Measurements from ENCODE around the gene WIPF2. TPM values are rescaled to one million over a fixed set of nuclear protein-coding genes. Genes with fewer than 3 reads are reported as not detected.
"Not testable (repeated sequence)": the region's sequence is repeated elsewhere in the genome, so short reads cannot be mapped to it uniquely, and the experiment has no call there.

Gene WIPF2
- total RNA-seq, 1 experiment from 2014 or later: 23.0 TPM

DNA sequence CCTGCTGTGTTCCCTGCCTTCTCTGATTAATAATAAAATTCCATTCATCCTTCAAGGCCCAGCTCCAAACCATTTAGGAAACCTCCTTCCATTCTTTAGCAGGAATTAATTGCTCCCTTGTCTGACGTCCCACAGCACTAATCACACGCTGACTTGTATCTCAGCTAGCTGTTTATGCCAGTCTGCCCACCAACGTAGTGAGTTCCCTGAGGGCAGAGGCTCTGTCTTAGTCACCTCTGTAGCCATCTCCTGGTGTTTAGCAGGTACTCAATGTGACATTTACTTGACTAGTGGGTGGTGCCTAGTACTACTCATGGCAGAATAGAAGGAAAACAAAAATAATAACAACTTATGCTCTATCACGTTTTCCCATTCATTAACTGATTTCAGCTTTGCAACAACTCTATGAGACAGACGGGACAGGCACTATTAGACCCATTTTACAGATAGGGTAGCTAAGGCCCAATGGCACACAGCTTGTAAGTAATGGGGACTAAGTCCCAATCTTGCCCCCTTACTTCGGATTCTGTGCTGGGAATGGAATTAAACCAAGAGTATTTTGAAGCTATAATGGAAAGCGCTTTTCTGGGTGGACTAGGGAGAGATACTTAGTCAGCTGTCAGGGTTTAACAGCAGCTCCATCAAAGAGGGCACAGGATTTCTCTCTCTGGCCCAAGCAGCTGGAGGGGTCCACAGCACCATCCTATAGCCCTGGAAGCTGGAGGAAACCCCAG is 931 bp upstream of the WIPF2 start:
- no peaks in the 10 kb centered on the region; the same call in 1 of the 2 replicates for H3K27me3 Mint-ChIP-seq (ENCODE audit: low read depth)
- DNase-seq (ENCODE audit: low spot score): no peak
- H3K9me3 Mint-ChIP-seq: no peaks in the 10 kb centered on the region
- peak overlapping the region; percentile 100 for H3K27ac Mint-ChIP-seq
- TF ChIP-seq GTF2I (CRISPR knock-in tag; conservative IDR thresholded peaks at IDR 0.05): 0 out of 2 replicates have a peak, but pooled peaks have one; percentile 48
- TF ChIP-seq, protein P1, sequence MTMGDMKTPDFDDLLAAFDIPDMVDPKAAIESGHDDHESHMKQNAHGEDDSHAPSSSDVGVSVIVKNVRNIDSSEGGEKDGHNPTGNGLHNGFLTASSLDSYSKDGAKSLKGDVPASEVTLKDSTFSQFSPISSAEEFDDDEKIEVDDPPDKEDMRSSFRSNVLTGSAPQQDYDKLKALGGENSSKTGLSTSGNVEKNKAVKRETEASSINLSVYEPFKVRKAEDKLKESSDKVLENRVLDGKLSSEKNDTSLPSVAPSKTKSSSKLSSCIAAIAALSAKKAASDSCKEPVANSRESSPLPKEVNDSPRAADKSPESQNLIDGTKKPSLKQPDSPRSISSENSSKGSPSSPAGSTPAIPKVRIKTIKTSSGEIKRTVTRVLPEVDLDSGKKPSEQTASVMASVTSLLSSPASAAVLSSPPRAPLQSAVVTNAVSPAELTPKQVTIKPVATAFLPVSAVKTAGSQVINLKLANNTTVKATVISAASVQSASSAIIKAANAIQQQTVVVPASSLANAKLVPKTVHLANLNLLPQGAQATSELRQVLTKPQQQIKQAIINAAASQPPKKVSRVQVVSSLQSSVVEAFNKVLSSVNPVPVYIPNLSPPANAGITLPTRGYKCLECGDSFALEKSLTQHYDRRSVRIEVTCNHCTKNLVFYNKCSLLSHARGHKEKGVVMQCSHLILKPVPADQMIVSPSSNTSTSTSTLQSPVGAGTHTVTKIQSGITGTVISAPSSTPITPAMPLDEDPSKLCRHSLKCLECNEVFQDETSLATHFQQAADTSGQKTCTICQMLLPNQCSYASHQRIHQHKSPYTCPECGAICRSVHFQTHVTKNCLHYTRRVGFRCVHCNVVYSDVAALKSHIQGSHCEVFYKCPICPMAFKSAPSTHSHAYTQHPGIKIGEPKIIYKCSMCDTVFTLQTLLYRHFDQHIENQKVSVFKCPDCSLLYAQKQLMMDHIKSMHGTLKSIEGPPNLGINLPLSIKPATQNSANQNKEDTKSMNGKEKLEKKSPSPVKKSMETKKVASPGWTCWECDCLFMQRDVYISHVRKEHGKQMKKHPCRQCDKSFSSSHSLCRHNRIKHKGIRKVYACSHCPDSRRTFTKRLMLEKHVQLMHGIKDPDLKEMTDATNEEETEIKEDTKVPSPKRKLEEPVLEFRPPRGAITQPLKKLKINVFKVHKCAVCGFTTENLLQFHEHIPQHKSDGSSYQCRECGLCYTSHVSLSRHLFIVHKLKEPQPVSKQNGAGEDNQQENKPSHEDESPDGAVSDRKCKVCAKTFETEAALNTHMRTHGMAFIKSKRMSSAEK (CRISPR knock-in tag; IDR thresholded peaks at IDR 0.05; ENCODE audit: borderline replicate concordance): no peak
- ChIA-PET CTCF (interaction anchor here (0.6 to 3.0 kb wide), 43 partner anchors 9 to 342 kb away, joined by 3 to 44 read pairs (median 5); partner anchors contain the start of genes CDC6, CSF3, MED24 and NR1D1), POLR2A (interaction anchor here (0.7 to 1.7 kb wide), 6 partner anchors 8 to 240 kb away, joined by 3 to 5 read pairs (median 3); no protein-coding TSS in a partner anchor)
- H3K36me3 Mint-ChIP-seq: no peaks in the 10 kb centered on the region
- ATAC-seq: no peak
- peaks cover 16% of the 10 kb centered on the region for H3K4me1 Mint-ChIP-seq
- peak overlapping the region; percentile 90 for H3K4me3 Mint-ChIP-seq

DNA sequence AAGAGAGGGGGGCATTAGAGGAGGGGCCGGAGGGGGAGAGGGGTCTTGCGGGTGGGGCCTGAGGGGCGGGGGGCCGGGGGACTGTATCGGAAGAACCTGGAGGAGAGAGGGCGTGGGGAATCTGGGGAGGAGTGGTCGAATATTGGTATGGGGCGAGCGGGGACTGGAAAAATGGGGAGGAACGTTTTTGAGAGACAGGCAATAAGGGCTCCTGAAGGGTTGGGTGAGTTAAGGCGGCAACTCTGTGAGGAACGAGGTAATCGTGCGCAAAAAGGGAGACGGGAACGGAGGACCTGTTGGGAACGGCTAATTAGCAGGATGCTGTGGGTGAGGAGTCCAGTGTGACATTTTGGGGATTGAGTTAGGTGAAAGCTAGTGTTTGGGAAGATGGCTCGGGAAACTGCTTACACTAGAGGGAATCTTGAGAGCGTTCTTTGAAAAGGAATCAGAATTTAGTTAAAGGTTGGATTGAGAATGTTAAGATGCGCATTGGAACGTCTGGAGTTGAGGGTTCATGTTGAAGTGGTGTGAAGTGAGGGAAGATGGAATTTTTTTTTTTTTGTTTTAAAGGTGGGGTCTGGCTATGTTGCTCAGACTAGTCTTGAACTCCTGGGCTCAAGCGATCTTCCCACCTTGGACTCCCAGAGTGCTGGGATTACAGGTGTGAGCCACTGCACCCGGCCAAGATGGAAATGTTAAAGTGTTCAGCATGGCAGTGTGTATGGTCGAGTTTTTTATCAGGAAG is 662 bp downstream of the WIPF2 start:
- H3K27me3 Mint-ChIP-seq (ENCODE audit: low read depth): no peaks in the 10 kb centered on the region; the same call in 1 of the 2 replicates
- DNase-seq (ENCODE audit: low spot score) (no peak), ATAC-seq (peak; percentile 66)
- H3K9me3 Mint-ChIP-seq: no peaks in the 10 kb centered on the region
- H3K4me3 Mint-ChIP-seq: peak overlapping the region; percentile 90
- peak overlapping the region; percentile 93 for H3K27ac Mint-ChIP-seq
- POLR2A ChIA-PET: interaction anchor here (0.6 to 1.7 kb wide), 4 partner anchors 28 to 109 kb away, joined by 3 to 5 read pairs (median 4); no protein-coding TSS in a partner anchor
- no peaks in the 10 kb centered on the region for H3K36me3 Mint-ChIP-seq
- TF ChIP-seq ZNF121 (CRISPR knock-in tag; IDR thresholded peaks at IDR 0.05) (no peak), CBFB (CRISPR knock-in tag; IDR thresholded peaks at IDR 0.05; ENCODE audit: low read depth) (0 out of 2 replicates have a peak, but pooled peaks have one; percentile 8)
- CTCF ChIA-PET: interaction anchor here (0.6 to 3.0 kb wide), 55 partner anchors 9 to 1471 kb away, joined by 3 to 44 read pairs (median 5); partner anchors contain the start of genes CDC6, CDK12, CSF3 and GJD3
- peaks cover 22% of the 10 kb centered on the region for H3K4me1 Mint-ChIP-seq

DNA sequence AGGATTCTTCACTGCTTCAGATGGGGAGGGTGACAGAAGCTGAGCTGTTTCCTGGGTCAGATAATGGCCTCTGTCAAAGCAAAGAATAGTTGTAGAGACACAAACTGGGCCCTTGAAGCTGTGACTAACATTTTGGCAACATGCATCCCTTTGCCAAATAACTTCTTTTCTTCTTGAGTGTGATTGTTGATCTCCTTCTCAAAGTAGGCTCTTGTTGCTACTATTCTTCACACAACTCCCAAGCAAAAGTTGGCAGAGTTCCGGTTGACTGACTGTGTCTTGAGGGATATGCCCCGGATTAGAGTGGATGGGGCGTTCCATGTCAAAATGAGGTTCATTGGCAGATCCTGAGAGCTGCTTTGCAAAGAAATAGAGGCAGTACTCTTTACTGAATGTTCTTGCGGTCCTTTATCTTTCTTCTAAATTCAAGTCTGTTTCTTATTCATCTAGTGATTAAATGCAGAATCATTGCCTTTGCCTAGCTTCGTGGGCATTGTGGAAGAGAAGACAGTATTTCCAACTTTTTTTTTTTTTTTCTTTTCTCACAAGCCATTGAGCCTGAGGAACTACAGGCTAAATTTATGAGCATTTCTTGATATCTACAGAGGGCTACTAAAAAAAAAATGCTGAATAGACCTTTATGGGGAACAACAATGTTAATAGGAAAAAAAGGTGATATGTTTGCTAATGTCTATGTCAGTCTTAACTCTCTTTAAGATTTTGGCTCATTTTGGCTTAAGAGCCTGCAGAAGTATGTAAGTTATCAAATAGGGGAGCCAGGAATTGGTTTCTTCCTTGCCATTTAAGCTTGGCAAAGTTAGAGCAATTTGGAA is 5.8 kb downstream of the WIPF2 start:
- H3K36me3 Mint-ChIP-seq: no peaks in the 10 kb centered on the region
- H3K9me3 Mint-ChIP-seq: no peaks in the 10 kb centered on the region
- DNase-seq (ENCODE audit: low spot score) (no peak), ATAC-seq (no peak)
- H3K4me3 Mint-ChIP-seq: no peak overlapping the region
- no peaks in the 10 kb centered on the region for H3K27me3 Mint-ChIP-seq (ENCODE audit: low read depth)
- ChIA-PET POLR2A (no interaction called here), CTCF (interaction anchor here (0.7 to 0.8 kb wide), 4 partner anchors 23 to 1670 kb away, joined by 3 read pairs; no protein-coding TSS in a partner anchor)
- peak overlapping the region; percentile 86 for H3K27ac Mint-ChIP-seq
- H3K4me1 Mint-ChIP-seq: peaks cover 16% of the 10 kb centered on the region
- TF ChIP-seq ZNF317 (CRISPR knock-in tag; IDR thresholded peaks at IDR 0.05; ENCODE audit: borderline replicate concordance, low read depth) (no peak), ZNF138 (CRISPR knock-in tag; conservative IDR thresholded peaks at IDR 0.05) (no peak)
- TF ChIP-seq, protein P2, sequence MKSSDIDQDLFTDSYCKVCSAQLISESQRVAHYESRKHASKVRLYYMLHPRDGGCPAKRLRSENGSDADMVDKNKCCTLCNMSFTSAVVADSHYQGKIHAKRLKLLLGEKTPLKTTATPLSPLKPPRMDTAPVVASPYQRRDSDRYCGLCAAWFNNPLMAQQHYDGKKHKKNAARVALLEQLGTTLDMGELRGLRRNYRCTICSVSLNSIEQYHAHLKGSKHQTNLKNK (CRISPR knock-in tag; IDR thresholded peaks at IDR 0.05): no peak

DNA sequence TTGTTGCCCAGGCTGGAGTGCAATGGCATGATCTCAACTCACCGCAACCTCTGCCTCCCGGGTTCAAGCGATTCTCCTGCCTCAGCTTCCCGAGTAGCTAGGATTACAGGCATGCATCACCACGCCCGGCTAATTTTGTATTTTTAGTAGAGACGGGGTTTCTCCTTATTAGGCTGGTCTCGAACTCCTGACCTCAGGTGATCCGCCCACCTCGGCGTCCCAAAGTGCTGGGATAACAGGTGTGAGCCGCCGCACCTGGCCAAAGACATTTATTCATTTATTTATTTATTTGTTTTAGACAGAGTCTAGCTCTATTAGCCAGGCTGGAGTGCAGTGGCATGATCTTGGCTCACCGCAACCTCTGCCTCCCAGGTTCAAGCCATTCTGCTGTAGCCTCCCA is 10.0 kb downstream of the WIPF2 start:
- not testable (repeated sequence) for ATAC-seq; H3K4me1 Mint-ChIP-seq; H3K9me3 Mint-ChIP-seq; H3K4me3 Mint-ChIP-seq; DNase-seq (ENCODE audit: low spot score); H3K27me3 Mint-ChIP-seq (ENCODE audit: low read depth)
- POLR2A ChIA-PET: interaction anchor here (0.7 kb wide), 1 partner anchor 672 kb away, joined by 3 read pairs; no protein-coding TSS in a partner anchor
- Mint-ChIP-seq H3K27ac (peak overlapping the region; percentile 22; the same call in 1 of the 2 replicates), H3K36me3 (peaks cover 14% of the 10 kb centered on the region)
- CTCF ChIA-PET: interaction anchor here (1.4 kb wide), 2 partner anchors 10 kb away, joined by 5 to 7 read pairs; partner anchors contain the start of gene WIPF2

All from WTC11 (cell line).